Calu3 (cell line): ENCODE data around the gene HMGN4. TPM values are rescaled to one million over a fixed set of nuclear protein-coding genes. Genes with fewer than 3 reads are reported as not detected.
"Not testable (repeated sequence)": the region's sequence is repeated elsewhere in the genome, so short reads cannot be mapped to it uniquely, and the experiment has no call there.

Source experiments
- BruUV-seq: library from RNA; stranded (reverse); fragments of 400-500 nt; replicated peaks from 2 replicates; lab custom pipeline; 2021; lab: Mats Ljungman, UMichigan
- CTCF ChIA-PET: fragments of 300-600 bp; sonication (Branson Sonifier 250); formaldehyde crosslinking; loops from one replicate; lab custom pipeline; 2022; ENCODE audit warnings: antibody characterized with exemption; lab: Charles Lee
- DNase-seq: peaks from one replicate; pipeline ENCODE4 v3.0.0; 2022
- H3K27ac Mint-ChIP-seq: one replicate; pipeline ENCODE4 v1.8.0; 2022; ENCODE audit warnings: mixed read lengths; ENCODE audit not compliant: unreplicated experiment
- H3K27me3 Mint-ChIP-seq: one replicate; pipeline ENCODE4 v1.8.0; 2022; ENCODE audit warnings: mixed read lengths; ENCODE audit not compliant: unreplicated experiment
- H3K36me3 Mint-ChIP-seq: one replicate; pipeline ENCODE4 v1.8.0; 2022; ENCODE audit warnings: mild to moderate bottlenecking, moderate library complexity, mixed read lengths; ENCODE audit not compliant: insufficient read depth, unreplicated experiment
- H3K4me1 Mint-ChIP-seq: one replicate; pipeline ENCODE4 v1.8.0; 2022; ENCODE audit warnings: mild to moderate bottlenecking, low read depth, mixed read lengths; ENCODE audit not compliant: unreplicated experiment
- H3K4me3 Mint-ChIP-seq: one replicate; pipeline ENCODE4 v1.8.0; 2022; ENCODE audit warnings: mild to moderate bottlenecking, low read depth, moderate library complexity, mixed read lengths; ENCODE audit not compliant: unreplicated experiment
- H3K9me3 Mint-ChIP-seq: one replicate; pipeline ENCODE4 v1.8.0; 2022; ENCODE audit warnings: low read depth, mixed read lengths; ENCODE audit not compliant: unreplicated experiment
- CTCF ChIP-seq: fragments of 200-600 bp; IDR thresholded peaks from one replicate; pipeline ENCODE4 v1.8.0; 2022; ENCODE audit warnings: antibody characterized with exemption; ENCODE audit not compliant: unreplicated experiment
- intact Hi-C: fragments of 100-400 bp; cut with micrococcal nuclease; formaldehyde crosslinking; loops from one replicate; pipeline ENCODE4 v1.10.0; 2022; ENCODE audit not compliant: unreplicated experiment
- total RNA-seq: library from RNA; stranded (reverse); gene quantifications from 2 replicates; pipeline ENCODE4 v1.2.3, GENCODE V29; 2022

Gene HMGN4
- total RNA-seq, 1 experiment from 2014 or later, result 60.0 TPM

- Mint-ChIP-seq H3K36me3 (peaks cover 29% of the 10 kb centered on the region), H3K27me3 (no peaks in the 10 kb centered on the region), H3K27ac (peak overlapping the region; percentile 73), H3K4me1 (peaks cover 17% of the 10 kb centered on the region), H3K9me3 (no peaks in the 10 kb centered on the region), H3K4me3 (peak overlapping the region; percentile 56)
- CTCF ChIA-PET, result interaction anchor here (0.8 to 2.1 kb wide), 5 partner anchors 12 to 132 kb away, joined by 3 to 6 read pairs (median 3); no protein-coding TSS in a partner anchor
- DNase-seq, result peak; percentile 88
- BruUV-seq, result no TSS peak
- no peak for TF ChIP-seq CTCF
- intact Hi-C loops, result no loop called here
Observed at GRCh38 chr6:26520850-26521599, 17.1 kb upstream of the HMGN4 start.

GRCh38 chr6:26521600-26522391, 16.4 kb upstream of the HMGN4 start:
- CTCF ChIA-PET, result interaction anchor here (0.8 to 2.1 kb wide), 6 partner anchors 11 to 132 kb away, joined by 3 to 6 read pairs (median 3); no protein-coding TSS in a partner anchor
- H3K36me3 Mint-ChIP-seq, result peaks cover 29% of the 10 kb centered on the region
- H3K9me3 Mint-ChIP-seq, result no peaks in the 10 kb centered on the region
- H3K27me3 Mint-ChIP-seq, result no peaks in the 10 kb centered on the region
- H3K4me3 Mint-ChIP-seq, result peak overlapping the region; percentile 56
- H3K4me1 Mint-ChIP-seq, result peaks cover 17% of the 10 kb centered on the region
- BruUV-seq, result TSS peak; percentile 52
- DNase-seq, result peak; percentile 93
- TF ChIP-seq CTCF, result peak; percentile 45
- intact Hi-C loops, result no loop called here
- H3K27ac Mint-ChIP-seq, result peak overlapping the region; percentile 73

- H3K27me3 Mint-ChIP-seq, H3K9me3 Mint-ChIP-seq, intact Hi-C loops: not testable (repeated sequence)
- Mint-ChIP-seq H3K4me1 (peaks cover 17% of the 10 kb centered on the region), H3K27ac (peak overlapping the region; percentile 73), H3K36me3 (peaks cover 29% of the 10 kb centered on the region), H3K4me3 (peak overlapping the region; percentile 56)
- TSS peak; percentile 51 for BruUV-seq
- peak; percentile 34 for DNase-seq
- CTCF ChIA-PET, result interaction anchor here (0.9 to 1.0 kb wide), 2 partner anchors 10 to 15 kb away, joined by 3 read pairs; no protein-coding TSS in a partner anchor
Observed at GRCh38 chr6:26522486-26523228, 15.5 kb upstream of the HMGN4 start.

- H3K9me3 Mint-ChIP-seq, intact Hi-C loops, BruUV-seq, H3K27me3 Mint-ChIP-seq, CTCF ChIA-PET, DNase-seq, H3K27ac Mint-ChIP-seq, H3K4me3 Mint-ChIP-seq: not testable (repeated sequence)
- Mint-ChIP-seq H3K4me1 (peaks cover 17% of the 10 kb centered on the region), H3K36me3 (peaks cover 29% of the 10 kb centered on the region)
Observed at GRCh38 chr6:26524314-26524713, 13.9 kb upstream of the HMGN4 start.
